ENCODE data around the gene LSM11.

LSM11 gene

DNA sequence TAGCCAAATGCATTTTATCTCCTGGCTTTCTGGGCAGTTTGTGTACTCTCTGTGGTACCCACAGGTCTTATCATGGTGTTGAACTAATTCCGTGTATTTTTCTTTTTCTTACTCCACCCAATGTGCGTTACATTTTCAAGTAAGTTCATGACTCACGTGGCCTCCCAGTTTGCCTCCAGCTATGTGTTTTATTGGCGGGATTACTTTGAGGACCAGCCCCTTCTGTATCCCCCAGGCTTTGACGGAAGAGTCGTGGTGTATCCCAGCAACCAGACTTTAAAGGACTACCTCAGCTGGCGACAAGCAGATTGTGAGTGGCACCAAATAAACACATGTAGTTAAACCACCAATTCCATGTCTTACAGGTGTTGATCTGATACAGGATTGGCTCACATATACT lies 9.1 kb upstream of the LSM11 start:
- H3K27ac ChIP-seq (ENCODE audit: low read depth, low read length, severe bottlenecking), result no peak overlapping the region
- H3K36me3 ChIP-seq (ENCODE audit: control insufficient read depth, insufficient read depth, low read length), result peaks cover 51% of the 10 kb centered on the region
- peaks cover 8% of the 10 kb centered on the region for H3K9me3 ChIP-seq (ENCODE audit: control insufficient read depth, low read length)
- H3K4me3 ChIP-seq (ENCODE audit: extremely low read depth, insufficient read depth, low read length, poor library complexity, severe bottlenecking), result no peak overlapping the region
- 92 to 96% methylated on average over 5 of the region's 7 CpGs for WGBS, 2 experiments (ENCODE audit: insufficient coverage in 2 of 2)
- H3K4me1 ChIP-seq (ENCODE audit: control insufficient read depth, insufficient read depth, low read length, poor library complexity, severe bottlenecking), result peaks cover 3% of the 10 kb centered on the region

DNA sequence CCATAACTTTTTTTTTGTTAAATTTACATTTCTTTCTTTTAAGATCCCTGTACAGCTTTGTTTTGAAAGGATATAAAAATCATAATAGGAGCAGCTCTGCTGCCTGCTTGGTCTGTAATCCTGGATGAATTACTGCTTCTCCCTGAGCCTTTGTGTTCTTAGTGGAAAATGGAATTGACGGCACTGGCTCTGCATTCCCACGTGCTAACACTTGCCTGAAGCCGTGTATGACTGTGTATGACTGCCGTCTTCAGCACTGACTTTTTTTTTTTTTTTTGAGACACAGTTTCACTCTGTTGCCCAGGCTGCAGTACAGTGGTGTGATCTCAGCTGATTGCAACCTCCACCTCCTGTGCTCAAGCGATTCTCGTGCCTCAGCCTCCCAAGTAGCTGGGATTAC lies 7.5 kb upstream of the LSM11 start:
- peaks cover 55% of the 10 kb centered on the region for H3K36me3 ChIP-seq (ENCODE audit: control insufficient read depth, insufficient read depth, low read length)
- H3K27ac ChIP-seq (ENCODE audit: low read depth, low read length, severe bottlenecking), result no peak overlapping the region
- 79 to 90% methylated on average over 4 to 5 of the region's 6 CpGs for WGBS, 2 experiments (ENCODE audit: insufficient coverage in 2 of 2)
- H3K9me3 ChIP-seq (ENCODE audit: control insufficient read depth, low read length), result no peaks in the 10 kb centered on the region
- no peak overlapping the region for H3K4me3 ChIP-seq (ENCODE audit: extremely low read depth, insufficient read depth, low read length, poor library complexity, severe bottlenecking)
- peaks cover 3% of the 10 kb centered on the region for H3K4me1 ChIP-seq (ENCODE audit: control insufficient read depth, insufficient read depth, low read length, poor library complexity, severe bottlenecking)

DNA sequence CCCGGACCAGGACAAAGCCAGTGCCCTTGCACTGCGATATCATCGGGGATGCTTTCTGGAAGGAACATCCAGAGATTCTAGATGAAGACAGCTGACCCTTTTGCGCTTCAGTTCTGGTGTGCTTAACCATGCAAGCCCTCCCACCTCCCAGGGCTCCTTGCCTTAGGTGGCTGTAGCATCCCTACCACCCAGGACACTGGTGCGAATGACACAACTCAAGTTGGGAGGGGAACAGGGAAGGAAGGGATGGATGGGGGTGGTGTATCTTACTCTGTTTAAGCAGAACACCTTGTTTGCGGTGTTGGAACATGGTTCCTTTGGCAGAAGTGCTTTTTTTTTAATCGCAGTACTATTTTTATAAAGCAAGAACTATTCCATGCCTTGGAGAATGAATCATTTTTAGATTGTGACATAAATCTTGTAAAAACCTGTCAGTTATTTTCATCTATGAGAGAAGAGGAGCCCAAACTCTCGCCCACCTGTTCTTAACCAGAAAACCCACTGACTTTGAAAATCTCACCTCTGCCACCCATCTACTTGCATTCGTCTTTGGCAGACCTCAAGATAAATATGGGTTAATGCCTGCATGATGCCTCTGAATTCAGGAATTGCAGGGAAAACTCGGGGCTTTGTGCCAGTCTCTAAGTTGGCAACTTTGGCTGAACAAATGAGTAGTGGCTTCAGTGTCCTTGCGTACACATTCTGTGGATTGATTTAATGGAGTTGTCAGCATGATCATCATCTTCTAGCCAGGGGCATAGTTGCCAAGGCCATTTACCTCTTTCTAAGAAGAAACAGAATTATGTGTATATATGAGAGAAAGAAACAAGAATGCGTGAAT lies 3.9 kb upstream of the LSM11 start:
- H3K4me3 ChIP-seq (ENCODE audit: extremely low read depth, insufficient read depth, low read length, poor library complexity, severe bottlenecking), result no peak overlapping the region
- H3K27ac ChIP-seq (ENCODE audit: low read depth, low read length, severe bottlenecking), result no peak overlapping the region
- peaks cover 3% of the 10 kb centered on the region for H3K4me1 ChIP-seq (ENCODE audit: control insufficient read depth, insufficient read depth, low read length, poor library complexity, severe bottlenecking)
- peaks cover 43% of the 10 kb centered on the region for H3K36me3 ChIP-seq (ENCODE audit: control insufficient read depth, insufficient read depth, low read length)
- 76 to 88% methylated on average over 7 to 8 of the region's 12 CpGs for WGBS, 2 experiments (ENCODE audit: insufficient coverage in 2 of 2)
- no peaks in the 10 kb centered on the region for H3K9me3 ChIP-seq (ENCODE audit: control insufficient read depth, low read length)

DNA sequence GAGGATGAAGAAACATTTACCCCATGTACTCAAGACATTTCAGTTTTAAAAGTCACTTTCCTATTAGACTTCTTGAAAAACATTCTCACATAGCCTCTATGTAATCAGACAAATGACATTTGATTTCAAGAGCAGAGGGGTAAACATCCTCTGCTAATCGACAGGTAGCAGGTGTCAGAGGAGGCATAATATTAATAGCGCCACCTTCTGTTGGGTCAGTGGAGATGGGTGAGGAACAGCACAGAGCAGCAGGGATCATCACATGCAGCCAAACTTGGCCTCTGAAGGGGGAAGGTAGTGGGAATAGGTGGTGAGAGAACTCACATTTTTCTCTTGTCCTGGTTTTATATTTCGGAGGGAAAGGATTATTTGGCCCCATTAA lies 3.3 kb upstream of the LSM11 start:
- H3K4me3 ChIP-seq (ENCODE audit: extremely low read depth, insufficient read depth, low read length, poor library complexity, severe bottlenecking), result no peak overlapping the region
- no peak overlapping the region for H3K27ac ChIP-seq (ENCODE audit: low read depth, low read length, severe bottlenecking)
- no peaks in the 10 kb centered on the region for H3K9me3 ChIP-seq (ENCODE audit: control insufficient read depth, low read length)
- 66 to 67% methylated on average over 1 to 3 of the region's 3 CpGs for WGBS, 2 experiments (ENCODE audit: insufficient coverage in 2 of 2)
- H3K4me1 ChIP-seq (ENCODE audit: control insufficient read depth, insufficient read depth, low read length, poor library complexity, severe bottlenecking), result peaks cover 9% of the 10 kb centered on the region
- H3K36me3 ChIP-seq (ENCODE audit: control insufficient read depth, insufficient read depth, low read length), result peaks cover 37% of the 10 kb centered on the region

DNA sequence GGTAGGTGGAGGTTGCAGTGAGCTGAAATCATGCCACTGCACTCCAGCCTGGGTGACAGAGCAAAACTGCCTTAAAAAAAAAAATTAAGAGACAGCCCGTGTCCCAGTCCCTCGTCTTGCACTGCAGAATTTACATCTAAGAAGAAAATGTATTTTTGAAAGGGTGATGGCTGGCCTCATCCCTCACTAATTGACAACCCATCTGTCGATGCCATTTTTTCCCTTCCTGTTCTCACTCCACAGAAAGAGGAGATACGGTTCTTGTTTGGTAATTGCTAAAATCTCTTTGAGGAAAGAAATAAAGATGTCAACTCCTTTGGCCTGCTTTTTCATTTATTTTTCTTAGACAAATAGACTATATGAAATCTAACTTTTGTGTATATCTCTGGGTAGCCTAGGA lies 2.4 kb upstream of the LSM11 start:
- Histone ChIP-seq H3K4me3 (ENCODE audit: extremely low read depth, insufficient read depth, low read length, poor library complexity, severe bottlenecking) (no peak overlapping the region), H3K4me1 (ENCODE audit: control insufficient read depth, insufficient read depth, low read length, poor library complexity, severe bottlenecking) (peaks cover 9% of the 10 kb centered on the region), H3K9me3 (ENCODE audit: control insufficient read depth, low read length) (no peaks in the 10 kb centered on the region), H3K27ac (ENCODE audit: low read depth, low read length, severe bottlenecking) (no peak overlapping the region), H3K36me3 (ENCODE audit: control insufficient read depth, insufficient read depth, low read length) (peaks cover 36% of the 10 kb centered on the region)
- 72 to 100% methylated on average over 2 of the region's 4 CpGs for WGBS, 2 experiments (ENCODE audit: insufficient coverage in 2 of 2)

DNA sequence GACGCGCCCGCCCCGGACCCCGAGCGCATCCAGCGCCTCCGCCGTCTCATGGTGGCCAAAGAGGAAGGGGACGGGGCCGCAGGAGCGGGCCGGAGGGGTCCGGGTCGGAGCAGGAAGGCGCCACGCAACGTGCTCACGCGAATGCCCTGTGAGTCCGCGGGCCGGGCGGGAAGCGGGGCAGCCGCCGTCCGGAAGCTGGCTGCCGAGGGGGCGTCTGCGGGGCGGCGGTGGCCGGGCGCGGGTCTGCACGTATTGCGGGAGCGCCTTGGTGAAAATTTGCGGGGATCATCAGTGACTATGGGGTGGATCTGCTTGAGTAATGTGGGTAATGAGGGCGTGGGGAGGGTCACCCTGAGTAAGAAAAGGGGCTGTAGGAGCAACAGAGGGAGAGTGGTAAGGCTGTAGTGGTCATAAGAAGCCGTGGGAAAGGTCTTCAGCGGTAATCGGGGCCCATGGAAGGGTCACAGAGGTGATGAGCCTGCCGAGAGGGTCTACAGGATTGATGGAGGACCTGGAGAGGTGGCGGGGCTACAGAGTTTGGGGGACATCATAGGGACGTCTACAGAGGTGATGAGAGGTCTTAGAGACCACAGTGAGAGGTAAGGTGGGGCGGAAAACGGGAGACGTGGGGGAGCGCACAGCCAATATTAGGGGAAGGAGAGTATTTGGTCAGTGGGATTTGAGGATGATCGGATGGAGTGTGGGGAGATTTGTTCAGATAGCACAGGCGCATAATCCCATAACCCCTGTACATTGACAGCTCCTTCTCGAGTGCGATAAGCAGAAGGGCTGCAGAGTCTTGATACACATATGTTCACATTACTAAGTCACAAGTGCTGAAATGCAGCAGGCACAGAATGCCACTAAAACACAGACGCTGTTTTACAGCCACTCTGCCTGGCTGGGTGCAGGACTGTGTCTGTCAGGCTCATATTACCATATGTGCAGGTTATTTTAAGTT lies 819 bp downstream of the LSM11 start:
- H3K27ac ChIP-seq (ENCODE audit: low read depth, low read length, severe bottlenecking), result no peak overlapping the region
- 11 to 14% methylated on average over 34 to 53 of the region's 56 CpGs for WGBS, 2 experiments (ENCODE audit: insufficient coverage in 2 of 2)
- H3K4me1 ChIP-seq (ENCODE audit: control insufficient read depth, insufficient read depth, low read length, poor library complexity, severe bottlenecking), result peaks cover 9% of the 10 kb centered on the region
- no peaks in the 10 kb centered on the region for H3K9me3 ChIP-seq (ENCODE audit: control insufficient read depth, low read length)
- peak overlapping the region; percentile 70 for H3K4me3 ChIP-seq (ENCODE audit: extremely low read depth, insufficient read depth, low read length, poor library complexity, severe bottlenecking)
- peaks cover 7% of the 10 kb centered on the region for H3K36me3 ChIP-seq (ENCODE audit: control insufficient read depth, insufficient read depth, low read length)

DNA sequence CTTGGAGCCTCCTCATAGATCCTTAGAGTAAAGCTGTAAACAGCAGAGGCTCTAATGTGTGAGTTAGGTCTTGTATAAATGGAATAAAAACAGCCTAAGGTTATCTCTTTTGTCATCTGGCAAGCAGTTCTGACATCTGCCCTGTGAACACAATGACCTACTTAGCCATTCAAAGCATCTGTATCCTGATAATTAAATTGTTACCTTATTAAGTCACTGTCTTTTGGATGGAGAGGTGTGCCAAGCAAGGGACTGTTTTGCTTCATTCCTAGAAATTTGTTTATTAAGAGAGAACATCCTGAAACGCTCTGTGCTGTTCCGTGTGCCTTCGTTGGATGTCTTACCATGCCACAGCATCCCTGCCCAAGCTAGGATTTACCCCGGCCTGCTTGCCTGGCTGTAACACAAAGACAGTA lies 1.5 kb downstream of the LSM11 start:
- H3K4me1 ChIP-seq (ENCODE audit: control insufficient read depth, insufficient read depth, low read length, poor library complexity, severe bottlenecking), result peaks cover 9% of the 10 kb centered on the region
- 92 to 94% methylated on average over 4 of the region's 4 CpGs for WGBS, 2 experiments (ENCODE audit: insufficient coverage in 2 of 2)
- H3K27ac ChIP-seq (ENCODE audit: low read depth, low read length, severe bottlenecking), result no peak overlapping the region
- H3K9me3 ChIP-seq (ENCODE audit: control insufficient read depth, low read length), result no peaks in the 10 kb centered on the region
- H3K4me3 ChIP-seq (ENCODE audit: extremely low read depth, insufficient read depth, low read length, poor library complexity, severe bottlenecking), result peak overlapping the region; percentile 70
- peaks cover 4% of the 10 kb centered on the region for H3K36me3 ChIP-seq (ENCODE audit: control insufficient read depth, insufficient read depth, low read length)

DNA sequence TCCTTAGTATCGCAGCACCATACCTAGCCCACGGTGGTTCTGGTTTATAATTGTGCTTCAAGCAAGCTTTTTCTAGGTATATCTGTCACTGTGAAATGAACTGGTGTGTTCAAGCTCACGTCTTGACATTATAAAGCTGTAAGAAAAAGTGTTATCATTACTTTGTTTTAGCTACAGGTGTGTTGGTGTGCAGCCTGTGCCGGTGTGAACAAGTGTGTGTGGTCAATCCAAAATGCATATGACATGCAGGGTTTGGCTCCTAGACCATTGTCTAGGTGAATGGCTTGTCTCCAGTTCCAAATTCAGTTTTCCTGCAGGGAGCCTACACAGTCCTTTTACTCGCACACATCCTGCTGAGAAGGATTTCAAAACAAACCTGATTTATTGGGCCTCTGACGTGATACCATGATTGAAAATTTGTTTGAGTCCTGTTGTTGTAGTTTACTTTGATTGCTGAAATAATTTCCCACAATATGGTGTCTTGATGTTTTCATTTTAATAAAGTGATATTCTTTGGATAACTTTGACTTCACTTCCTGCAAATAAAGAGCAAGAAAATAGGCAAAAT lies 3.7 kb downstream of the LSM11 start:
- Histone ChIP-seq H3K4me1 (ENCODE audit: control insufficient read depth, insufficient read depth, low read length, poor library complexity, severe bottlenecking) (peaks cover 9% of the 10 kb centered on the region), H3K27ac (ENCODE audit: low read depth, low read length, severe bottlenecking) (no peak overlapping the region), H3K9me3 (ENCODE audit: control insufficient read depth, low read length) (no peaks in the 10 kb centered on the region), H3K36me3 (ENCODE audit: control insufficient read depth, insufficient read depth, low read length) (peaks cover 11% of the 10 kb centered on the region), H3K4me3 (ENCODE audit: extremely low read depth, insufficient read depth, low read length, poor library complexity, severe bottlenecking) (no peak overlapping the region)
- WGBS, 2 experiments (ENCODE audit: insufficient coverage in 2 of 2), result 84 to 93% methylated on average over 3 to 4 of the region's 6 CpGs

DNA sequence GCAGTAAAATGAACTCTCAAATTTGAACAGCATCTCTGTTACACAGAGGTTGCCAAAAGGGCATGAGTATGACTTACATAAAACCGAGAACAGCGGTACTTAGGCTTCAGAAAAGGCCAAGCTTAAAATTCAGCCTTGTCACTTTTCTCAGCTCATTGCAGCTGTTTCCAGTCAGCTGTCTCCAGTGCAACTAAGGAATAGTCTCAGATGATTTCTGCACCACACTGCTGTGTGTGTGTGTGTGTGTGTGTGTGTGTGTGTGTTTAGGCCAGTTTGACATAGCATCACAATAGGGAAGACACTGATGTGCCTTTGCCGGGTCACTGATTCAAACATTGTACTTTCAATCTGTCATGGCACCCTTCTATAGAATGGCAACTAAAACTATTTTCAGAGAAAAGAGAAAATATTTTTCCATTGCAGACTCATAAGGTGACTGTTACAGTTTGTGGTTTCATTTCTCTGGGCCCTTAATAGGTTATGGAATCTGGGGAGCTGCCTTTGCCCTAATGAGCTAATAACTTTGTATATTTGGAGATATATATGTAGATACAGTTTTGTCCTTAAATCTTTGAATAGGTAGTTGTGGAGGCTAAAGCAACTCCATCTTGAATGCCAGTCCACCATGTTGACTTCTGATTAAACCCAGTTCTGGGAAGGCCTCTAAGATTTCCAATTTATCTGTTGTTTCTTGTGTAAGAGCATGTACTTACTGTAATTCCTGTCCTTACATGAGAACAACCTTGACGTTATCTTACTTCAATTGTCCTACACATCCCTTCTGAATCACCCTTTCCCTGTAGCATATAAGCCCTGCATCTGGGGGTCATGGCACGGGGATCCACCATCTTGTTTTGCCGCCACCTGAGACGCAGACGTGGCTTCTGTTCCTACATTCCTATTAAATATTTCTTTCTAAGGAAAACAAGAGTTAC lies 4.5 kb downstream of the LSM11 start:
- H3K27ac ChIP-seq (ENCODE audit: low read depth, low read length, severe bottlenecking), result no peak overlapping the region
- H3K36me3 ChIP-seq (ENCODE audit: control insufficient read depth, insufficient read depth, low read length), result peaks cover 11% of the 10 kb centered on the region
- H3K4me3 ChIP-seq (ENCODE audit: extremely low read depth, insufficient read depth, low read length, poor library complexity, severe bottlenecking), result no peak overlapping the region
- no peaks in the 10 kb centered on the region for H3K9me3 ChIP-seq (ENCODE audit: control insufficient read depth, low read length)
- WGBS, 2 experiments (ENCODE audit: insufficient coverage in 2 of 2), result 92 to 100% methylated on average over 3 of the region's 8 CpGs
- H3K4me1 ChIP-seq (ENCODE audit: control insufficient read depth, insufficient read depth, low read length, poor library complexity, severe bottlenecking), result peaks cover 9% of the 10 kb centered on the region

Measured in mesodermal cell (in vitro differentiated cells).